Activated naive CD4-positive, alpha-beta T cell treated with Interleukin-2 at 50 U/mL for 16 hours (primary cell): ENCODE measurements around the gene MRPS27.
"Not testable (repeated sequence)": the region's sequence is repeated elsewhere in the genome, so short reads cannot be mapped to it uniquely, and the experiment has no call there.

ENCODE experiments used
- DNase-seq: peaks from one replicate; pipeline ENCODE4 v3.0.0-alpha.2; 2020

Gene MRPS27

GRCh38 chr5:72324189-72324825, 4.3 kb upstream of the MRPS27 start:
- DNase-seq = no peak

- peak; percentile 38 for DNase-seq
These were observed 535 bp downstream of the MRPS27 start for GRCh38 chr5:72319435-72319975.

GRCh38 chr5:72314571-72315172, 5.4 kb downstream of the MRPS27 start:
- no peak for DNase-seq

GRCh38 chr5:72313141-72313540, 6.9 kb downstream of the MRPS27 start:
- no peak for DNase-seq

- DNase-seq = no peak
These were observed 11.2 kb downstream of the MRPS27 start for GRCh38 chr5:72308853-72309191.

GRCh38 chr5:72307968-72308852, 11.8 kb downstream of the MRPS27 start:
- DNase-seq = peak; percentile 96

- DNase-seq = no peak
These were observed 12.5 kb downstream of the MRPS27 start for GRCh38 chr5:72307573-72307967.

GRCh38 chr5:72305194-72306142, 14.6 kb downstream of the MRPS27 start:
- no peak for DNase-seq

- DNase-seq = no peak
These were observed 17.9 kb downstream of the MRPS27 start for GRCh38 chr5:72302171-72302570.

- no peak for DNase-seq
These were observed 18.5 kb downstream of the MRPS27 start for GRCh38 chr5:72301557-72301956.

- no peak for DNase-seq
These were observed 19.3 kb downstream of the MRPS27 start for GRCh38 chr5:72300590-72301339.

- no peak for DNase-seq
These were observed 21.3 kb downstream of the MRPS27 start for GRCh38 chr5:72298711-72299110.

GRCh38 chr5:72298136-72298535, 21.9 kb downstream of the MRPS27 start:
- DNase-seq = not testable (repeated sequence)

GRCh38 chr5:72296256-72296655, 23.8 kb downstream of the MRPS27 start:
- no peak for DNase-seq

GRCh38 chr5:72295539-72295938, 24.5 kb downstream of the MRPS27 start:
- no peak for DNase-seq

GRCh38 chr5:72294473-72294872, 25.6 kb downstream of the MRPS27 start:
- DNase-seq = no peak

GRCh38 chr5:72293495-72294055, 26.5 kb downstream of the MRPS27 start:
- DNase-seq = no peak

GRCh38 chr5:72292411-72292810, 27.6 kb downstream of the MRPS27 start:
- DNase-seq = no peak

- DNase-seq = no peak
These were observed 28.4 kb downstream of the MRPS27 start for GRCh38 chr5:72291601-72292000.

- no peak for DNase-seq
These were observed 29.5 kb downstream of the MRPS27 start for GRCh38 chr5:72290356-72291133.

GRCh38 chr5:72288924-72289323, 31.1 kb downstream of the MRPS27 start:
- DNase-seq = no peak
